Activated CD4-positive, alpha-beta T cell treated with anti-CD3 and anti-CD28 coated beads for 48 hours (primary cell): ENCODE measurements around the gene STUB1.

Source experiments
- DNase-seq: peaks from one replicate; pipeline ENCODE4 v3.0.0-alpha.2; 2020

Gene STUB1

DNA sequence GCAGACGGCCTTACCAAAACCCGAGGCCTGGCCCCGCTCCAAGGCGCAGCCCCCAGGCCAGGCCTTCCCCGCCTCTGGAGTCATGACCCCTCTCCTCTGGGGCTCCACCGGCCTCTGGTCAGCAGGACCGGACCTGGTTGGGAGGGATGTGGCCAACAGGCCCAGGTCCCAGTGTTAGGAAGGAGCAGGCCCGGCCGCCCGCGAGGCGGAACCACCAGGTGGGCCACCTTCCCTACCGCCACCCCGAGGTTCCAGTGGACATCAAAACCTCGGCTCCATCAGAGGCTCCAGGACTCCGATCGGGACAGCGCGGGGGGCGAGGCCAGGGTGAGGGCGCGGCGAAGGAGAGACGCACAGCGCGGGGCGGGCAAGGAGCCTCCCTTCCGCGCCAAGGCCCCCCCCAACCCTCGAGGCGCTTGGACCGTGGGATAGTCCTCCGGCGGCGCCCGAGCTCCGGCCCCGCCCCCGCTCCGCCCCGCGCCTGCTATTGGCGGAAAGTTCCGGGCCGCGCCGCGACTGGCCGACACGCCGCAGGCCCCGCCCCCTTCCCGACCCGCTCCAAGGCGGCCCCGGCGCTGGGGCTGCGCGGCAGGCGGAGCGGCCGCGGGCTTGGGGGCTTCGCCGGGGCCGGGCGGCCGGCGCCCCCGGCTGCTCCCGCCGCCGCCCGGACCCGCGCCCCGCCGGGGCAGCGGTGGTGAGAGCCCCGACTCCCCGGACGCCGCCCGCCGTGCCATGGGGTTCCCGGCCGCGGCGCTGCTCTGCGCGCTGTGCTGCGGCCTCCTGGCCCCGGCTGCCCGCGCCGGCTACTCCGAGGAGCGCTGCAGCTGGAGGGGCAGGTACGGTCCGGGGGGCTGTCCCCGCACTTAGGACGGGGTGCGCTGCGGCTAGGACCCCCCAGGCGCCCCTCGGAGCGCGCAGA lies 34.6 kb downstream of the STUB1 start, which contains the start of gene METRN:
TSS of gene METRN (plus strand) at position 561 of the 919 bp plus-strand sequence. CDS start at position 733, 172 bp downstream.
- DNase-seq, result peak; percentile 93

DNA sequence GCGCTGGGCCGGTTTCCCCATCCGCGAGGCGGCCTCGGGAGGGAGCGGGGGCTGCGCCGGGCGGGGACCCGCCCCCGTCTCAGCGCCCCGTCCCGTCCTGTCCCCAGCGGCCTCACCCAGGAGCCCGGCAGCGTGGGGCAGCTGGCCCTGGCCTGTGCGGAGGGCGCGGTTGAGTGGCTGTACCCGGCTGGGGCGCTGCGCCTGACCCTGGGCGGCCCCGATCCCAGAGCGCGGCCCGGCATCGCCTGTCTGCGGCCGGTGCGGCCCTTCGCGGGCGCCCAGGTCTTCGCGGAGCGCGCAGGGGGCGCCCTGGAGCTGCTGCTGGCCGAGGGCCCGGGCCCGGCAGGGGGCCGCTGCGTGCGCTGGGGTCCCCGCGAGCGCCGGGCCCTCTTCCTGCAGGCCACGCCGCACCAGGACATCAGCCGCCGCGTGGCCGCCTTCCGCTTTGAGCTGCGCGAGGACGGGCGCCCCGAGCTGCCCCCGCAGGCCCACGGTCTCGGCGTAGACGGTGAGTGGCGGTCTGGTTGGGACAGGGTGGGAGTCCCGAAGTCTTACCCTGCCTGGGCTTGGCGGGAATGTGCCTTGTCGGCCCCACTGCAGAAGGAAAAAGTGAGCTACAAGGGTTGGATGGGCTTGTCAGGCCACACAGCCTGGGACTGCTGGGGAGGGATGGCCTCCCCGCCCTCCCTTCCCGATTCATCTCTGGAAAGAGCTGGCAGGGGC lies 35.4 kb downstream of the STUB1 start:
- DNase-seq, result no peak

DNA sequence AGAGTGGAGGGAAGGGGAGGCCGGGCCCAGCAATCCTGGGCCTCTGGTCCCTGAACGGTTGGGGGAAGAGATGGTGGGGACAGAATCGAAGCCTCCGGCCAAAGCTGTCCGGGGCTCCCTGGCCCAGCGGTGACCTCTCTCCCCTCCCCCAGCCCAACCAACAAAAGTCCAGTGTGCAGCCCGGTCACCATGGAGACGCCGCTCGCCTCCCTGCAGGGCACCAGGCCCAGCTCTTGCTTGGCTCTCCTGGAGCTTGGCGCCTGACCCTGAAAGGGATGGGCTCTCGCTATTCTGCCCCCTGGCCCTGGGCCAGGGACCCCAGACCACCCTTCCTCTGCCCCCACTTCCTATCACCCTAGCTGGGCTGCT lies 36.0 kb downstream of the STUB1 start:
- DNase-seq, result no peak

DNA sequence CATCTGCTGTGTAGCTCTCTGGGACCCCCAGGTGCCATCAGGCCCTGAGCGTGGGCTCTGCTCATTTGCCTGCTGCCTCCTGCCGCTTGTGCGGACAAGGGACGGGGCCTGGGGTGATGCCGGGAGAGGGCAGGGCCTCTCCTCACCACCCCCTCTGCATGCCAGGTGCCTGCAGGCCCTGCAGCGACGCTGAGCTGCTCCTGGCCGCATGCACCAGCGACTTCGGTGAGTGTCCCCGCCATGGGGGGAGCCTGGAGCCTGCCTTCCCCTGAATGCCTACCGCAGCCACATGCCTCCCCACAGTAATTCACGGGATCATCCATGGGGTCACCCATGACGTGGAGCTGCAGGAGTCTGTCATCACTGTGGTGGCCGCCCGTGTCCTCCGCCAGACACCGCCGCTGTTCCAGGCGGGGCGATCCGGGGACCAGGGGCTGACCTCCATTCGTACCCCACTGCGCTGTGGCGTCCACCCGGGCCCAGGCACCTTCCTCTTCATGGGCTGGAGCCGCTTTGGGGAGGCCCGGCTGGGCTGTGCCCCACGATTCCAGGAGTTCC lies 36.6 kb downstream of the STUB1 start:
- DNase-seq, result no peak

DNA sequence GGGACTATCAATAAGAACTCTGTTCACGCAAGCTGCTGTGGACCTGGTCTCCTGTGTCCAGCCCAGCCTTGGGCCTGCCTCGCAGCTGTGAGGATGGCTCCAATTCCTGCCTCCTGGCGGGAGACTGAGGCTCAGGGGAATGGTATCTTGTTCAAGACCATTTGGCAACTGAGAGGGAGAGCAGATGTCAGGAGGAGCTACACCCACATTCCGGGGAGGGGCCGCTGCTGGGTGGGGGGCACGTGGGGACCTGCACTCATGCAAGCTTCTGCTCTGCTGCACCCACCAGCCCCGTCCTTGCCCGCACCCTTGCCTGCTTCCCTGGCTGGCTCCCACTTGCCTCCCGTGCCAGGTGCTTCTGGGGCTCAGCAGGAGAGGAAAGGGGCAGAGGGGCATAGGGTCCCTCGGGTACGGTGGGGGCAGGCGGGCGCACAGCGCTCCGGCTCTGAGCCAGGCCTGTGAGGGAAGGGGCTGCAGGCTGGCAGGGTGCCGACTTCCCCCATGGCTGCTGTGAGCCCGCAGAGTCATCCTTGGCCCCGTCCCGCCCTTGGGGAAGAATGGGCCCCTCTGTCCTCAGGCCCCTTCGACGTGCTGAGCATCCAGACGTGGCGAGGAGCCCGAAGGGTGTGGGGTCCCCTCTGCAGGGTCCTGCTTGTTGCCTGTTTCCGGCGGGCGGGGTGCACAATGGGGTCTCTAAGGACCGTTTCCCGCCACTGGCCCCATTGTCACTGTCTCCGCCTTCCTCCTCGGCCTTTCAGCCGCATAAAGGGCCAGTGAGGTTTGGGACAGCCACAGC lies 37.4 kb downstream of the STUB1 start:
- no peak for DNase-seq

DNA sequence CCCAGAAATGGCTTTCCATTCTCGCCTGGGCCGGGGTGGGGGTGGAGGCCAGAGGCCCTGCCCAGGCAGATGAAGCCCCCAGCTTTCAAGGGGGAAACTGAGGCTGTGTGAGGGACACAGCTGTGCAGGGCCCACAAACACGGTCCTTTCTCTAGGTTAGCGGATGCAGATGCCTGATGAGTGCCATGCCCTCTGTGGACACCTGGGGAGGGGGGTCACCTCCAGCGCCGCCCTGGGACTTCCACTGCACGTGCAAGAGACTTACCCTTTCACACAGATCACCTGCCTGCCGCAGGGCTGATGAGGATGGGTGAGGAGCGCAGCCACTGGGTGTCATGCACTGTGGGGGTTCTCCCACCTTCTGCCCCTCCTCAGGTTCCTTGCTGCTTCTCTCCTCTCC lies 38.2 kb downstream of the STUB1 start:
- DNase-seq, result no peak

DNA sequence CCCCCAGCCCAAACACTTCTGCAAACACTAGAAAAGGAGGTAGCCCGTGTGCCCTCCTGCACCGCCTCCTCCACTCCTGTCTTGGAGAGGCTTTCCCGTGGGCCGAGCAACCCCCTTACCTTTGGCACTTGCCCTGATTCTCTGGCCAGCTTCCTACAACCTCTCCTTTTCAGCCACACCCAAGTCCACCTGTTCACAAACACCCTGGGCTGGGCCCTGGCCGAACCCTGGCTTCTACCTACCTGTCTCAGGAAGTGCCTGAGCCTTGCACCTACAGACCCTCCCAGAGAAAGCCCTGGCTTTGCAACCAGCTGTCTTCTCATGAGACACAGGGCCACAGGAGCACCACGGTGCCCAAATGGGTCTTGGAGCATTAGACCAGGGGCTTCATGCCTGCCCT lies 38.7 kb downstream of the STUB1 start:
- no peak for DNase-seq

DNA sequence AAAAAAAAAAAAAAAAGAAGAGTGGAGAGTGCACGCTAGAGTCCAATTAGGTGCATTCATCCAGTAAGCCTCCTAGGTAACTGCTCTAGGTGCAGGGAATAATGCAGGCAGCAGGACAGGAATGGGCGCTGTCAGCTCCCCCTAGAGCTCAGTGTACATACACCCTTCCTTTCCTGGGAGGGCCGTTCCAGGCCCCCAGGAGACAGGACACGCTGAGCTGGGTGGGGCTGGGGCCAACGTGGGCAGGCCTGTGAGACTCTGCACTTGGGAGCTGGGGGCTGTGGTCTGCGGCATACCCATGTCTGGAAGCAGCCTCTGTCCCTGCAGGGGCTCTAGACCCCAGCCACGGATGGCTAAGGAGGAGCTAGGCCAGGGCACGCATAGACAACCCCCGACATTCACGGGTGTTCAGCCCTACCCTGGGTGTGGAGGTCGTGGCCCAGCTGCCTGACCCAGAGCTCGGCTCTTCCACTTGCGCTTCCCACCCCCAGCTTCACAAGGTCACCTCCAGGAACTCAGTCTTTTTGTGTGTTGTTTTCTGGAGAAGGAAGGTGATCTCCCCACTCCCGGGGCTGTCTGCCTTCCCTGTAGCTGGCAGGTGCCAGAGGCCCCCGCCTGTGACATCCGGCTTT lies 39.7 kb downstream of the STUB1 start:
- DNase-seq, result no peak

DNA sequence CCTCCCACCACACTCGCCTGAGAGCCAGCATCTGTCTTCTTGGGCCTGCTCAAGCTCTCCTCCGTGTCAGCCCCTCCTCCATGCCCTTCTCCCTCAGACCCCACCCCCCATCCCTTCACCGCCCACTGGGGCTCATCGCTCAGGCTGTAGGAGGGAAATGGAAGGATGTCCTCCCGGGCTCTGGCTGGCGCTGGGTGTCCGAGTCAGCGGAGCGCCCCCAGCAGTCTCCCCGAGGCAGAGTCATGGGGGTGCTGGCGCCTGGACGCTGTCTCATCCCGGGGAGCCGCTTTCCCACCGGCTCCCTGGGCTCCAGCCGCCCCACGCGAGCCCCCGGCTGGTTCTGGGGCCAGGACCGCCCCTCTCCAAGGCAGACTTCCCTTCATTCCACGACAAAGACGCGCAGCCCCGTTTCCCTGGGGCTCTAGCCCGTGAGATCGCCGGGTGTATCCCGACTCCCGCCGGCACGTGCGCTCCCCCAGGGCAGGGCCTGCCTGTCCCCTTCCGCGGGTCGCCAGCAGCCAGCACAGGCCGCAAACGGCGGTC lies 40.3 kb downstream of the STUB1 start:
- DNase-seq, result peak; percentile 67

DNA sequence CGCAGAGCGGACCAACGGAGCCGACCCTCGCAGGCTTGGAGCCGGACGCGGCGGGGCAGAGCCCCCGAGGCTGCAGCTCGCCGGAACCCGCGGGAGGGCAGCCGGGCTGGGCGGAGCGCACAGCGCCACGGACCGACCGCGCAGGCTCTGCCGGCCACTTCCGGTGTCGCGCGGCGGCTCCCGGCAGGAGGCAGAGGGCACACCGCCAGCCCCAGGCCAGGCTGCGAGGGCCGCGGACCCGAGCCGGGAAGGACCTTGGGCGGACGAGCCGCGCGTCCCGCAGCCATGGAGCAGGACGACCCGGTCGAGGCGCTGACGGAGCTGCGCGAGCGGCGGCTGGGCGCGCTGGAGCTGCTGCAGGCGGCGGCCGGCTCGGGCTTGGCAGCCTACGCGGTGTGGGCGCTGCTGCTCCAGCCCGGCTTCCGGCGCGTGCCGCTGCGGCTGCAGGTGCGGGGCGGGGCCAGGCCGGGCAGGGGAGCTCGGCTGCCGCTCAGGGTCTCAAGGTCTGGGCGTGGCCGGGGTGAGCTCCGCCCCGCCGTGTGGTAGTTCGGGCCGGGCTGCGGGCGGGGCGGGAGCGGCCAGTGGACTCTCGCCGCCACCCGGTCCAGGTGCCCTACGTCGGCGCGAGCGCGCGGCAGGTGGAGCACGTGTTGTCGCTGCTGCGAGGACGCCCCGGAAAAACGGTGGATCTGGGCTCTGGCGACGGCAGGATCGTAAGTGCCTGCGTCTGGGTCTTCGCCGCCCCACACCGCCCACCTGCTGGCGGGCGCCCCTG lies 41.0 kb downstream of the STUB1 start, which contains the start of gene ANTKMT:
TSS of gene ANTKMT (plus strand) at position 157 of the 775 bp plus-strand sequence. CDS start at position 286, 129 bp downstream.
- peak; percentile 83 for DNase-seq

DNA sequence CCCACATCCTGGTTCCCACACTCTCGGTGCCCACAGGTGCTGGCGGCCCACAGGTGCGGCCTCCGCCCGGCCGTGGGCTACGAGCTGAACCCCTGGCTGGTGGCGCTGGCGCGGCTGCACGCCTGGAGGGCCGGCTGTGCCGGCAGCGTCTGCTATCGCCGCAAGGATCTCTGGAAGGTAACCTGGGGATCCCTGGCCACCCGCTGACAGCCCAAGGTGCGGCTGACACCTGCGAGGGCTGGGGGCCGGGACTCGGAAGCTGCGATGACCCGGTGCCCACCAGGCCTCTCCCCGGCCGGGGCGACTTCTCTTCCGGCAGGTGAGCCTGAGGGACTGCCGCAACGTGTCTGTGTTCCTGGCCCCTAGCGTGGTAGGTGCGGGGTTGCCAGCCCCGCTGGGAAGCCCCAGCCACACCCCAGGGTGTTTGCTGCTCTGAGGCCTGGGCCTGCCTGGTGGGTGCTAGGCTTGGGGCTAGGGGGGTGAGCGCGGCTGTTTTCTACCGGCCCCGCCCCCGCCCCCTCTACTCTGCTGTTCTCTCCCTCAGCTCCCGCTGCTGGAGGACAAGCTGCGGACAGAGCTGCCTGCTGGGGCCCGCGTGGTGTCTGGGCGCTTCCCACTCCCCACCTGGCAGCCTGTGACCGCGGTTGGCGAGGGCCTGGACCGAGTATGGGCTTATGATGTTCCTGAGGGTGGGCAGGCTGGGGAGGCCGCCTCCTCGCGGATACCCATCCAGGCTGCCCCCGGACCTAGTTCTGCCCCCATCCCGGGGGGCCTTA lies 41.7 kb downstream of the STUB1 start:
- DNase-seq, result no peak

DNA sequence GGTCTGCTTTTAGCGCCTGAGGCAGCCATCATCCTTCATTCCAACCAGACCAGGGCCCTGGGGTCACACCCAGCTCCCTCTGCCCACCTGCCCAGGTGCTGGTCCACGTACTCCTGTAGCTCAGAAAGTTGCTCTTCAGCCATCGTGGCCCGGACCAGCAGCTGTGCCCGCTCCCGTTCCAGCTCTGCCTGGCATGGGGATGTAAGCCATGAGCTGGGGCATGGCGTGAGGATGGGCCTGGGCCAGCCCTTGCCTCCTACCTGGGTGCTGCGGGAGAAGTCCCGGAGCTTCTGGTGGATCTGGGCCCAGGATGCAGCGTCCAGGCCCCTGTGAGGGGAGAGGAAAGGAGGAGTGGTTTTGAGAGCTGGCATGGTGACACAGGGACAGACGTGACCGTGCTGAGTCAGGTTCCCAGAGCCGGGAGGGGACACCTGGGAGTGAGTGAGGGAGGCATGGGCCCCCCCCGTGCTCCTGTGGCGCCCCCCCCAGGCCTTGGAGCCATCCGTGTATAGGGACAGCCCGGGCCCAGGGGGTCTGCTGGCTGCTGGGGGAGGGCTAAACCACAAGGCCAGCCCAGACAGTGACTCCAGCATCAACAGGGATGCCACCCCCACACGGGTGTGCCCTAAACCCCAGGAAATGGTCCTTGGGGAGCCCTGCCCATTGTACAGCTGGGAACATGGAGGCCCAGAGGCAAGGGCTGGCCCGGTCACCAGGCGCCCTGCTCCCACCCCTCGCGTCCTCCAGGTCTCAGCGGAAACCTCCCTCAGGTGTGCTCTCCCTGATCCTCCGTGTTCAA lies 42.8 kb downstream of the STUB1 start:
- DNase-seq, result no peak

DNA sequence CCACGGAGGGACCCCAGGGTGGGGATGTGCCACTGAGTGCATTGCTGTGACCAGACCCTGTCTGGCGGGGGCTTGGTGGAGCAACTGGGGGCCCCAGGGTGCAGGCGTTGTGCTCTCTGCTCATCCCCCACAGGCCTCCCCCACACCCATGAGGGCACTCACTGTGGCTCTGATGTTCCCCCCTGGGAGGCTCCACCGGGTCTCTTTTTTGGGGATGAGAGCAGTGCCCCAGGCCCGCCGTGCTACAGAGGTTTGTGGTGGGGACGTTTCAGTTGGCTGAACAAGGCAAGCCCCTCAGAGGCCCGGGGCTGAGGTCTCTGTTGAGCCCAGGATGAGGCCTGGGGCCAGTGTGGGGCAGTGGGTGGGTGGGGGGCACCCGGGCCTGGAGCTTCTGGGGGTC lies 43.5 kb downstream of the STUB1 start:
- no peak for DNase-seq

DNA sequence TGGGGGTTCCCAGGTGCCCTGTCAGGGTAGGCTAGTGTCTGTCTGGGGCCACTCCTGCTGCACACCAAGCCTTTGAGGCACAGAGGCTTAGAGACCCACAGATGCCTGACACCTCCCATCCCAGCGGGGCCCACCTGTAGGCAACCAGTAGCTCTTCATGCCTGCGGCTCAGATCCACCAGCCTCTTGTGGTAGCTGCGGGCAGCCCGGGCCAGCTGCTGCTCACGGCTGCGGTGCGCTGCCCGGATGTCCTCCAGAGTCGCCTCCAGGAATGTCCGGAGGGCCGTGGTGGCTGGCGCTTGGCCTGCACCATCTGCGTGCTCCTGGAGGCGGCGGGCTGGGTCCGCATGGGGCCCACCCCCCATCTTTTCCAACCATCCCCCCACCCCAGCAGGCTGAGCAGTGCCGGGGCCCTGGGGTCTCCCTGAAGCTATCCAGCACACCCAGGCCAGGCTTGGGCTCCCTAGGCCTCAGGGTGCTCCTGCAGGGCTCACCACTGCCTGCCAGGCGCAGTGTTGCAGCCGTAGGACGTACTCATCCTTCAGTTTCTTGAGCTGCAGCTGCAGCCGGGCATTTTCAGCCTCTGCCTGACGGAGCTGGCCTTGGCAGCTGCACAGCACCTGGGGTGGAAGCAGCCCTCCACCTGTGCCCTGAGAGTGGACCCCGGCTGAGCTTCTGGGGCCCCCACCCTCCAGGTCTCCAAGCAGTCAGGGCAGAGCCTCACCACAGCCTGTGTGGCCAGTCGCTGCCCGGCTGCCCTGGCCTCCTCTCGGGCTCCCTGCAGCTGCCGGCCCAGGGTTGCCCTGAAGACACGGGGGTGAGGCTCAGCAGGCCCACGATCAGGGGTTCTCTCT lies 44.2 kb downstream of the STUB1 start:
- no peak for DNase-seq

DNA sequence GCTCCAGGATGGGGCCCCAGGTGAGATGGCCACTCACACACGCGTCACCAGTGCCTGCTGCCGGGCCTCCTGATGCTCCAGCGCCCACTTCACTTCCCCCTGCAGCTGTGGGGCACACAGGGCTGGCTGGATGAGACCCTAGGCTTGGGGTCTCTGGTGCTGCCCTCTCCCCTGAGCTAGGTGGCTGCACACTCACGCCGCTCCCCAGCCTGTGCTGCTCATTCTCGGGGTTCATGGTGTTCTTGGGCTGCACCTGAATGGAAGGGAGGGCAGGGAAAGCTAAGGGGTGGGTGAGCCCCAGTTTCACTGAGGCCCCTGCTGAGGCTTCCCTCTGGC lies 44.8 kb downstream of the STUB1 start:
- no peak for DNase-seq

DNA sequence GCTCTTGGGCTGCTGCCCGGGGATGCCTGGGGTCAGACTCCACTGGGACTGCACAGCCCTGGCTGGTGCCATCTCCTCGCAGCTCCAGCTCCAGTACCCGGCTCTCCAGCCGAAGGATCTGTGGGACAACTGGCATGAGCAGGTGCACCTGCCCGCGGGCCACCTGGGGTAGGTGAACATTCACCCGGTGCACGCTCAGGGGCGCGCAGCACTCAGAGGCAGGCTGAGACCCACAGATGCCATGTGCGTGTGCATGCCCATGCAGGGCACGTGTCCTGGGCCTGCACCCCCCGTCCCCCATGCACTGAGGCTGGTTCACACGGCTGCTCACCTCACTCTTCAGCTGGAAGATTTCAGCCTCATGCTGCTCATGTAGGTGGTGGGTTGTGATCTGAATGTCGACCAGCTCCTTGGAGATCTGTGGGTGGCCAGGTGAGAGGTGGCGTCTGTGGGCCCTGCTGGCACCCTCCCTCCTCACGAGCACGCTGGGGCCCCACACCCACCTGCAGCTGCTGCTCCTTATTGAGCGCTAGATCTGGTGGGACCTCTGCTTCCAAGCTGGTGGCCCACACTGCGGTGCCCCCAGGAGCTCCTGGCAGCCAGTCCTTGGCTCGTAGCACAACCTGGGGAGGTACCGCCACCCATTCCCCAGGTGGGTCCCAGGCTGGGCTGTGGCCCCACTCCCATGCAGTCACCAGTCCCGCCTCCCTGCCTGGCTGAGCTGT lies 45.4 kb downstream of the STUB1 start:
- DNase-seq, result no peak

DNA sequence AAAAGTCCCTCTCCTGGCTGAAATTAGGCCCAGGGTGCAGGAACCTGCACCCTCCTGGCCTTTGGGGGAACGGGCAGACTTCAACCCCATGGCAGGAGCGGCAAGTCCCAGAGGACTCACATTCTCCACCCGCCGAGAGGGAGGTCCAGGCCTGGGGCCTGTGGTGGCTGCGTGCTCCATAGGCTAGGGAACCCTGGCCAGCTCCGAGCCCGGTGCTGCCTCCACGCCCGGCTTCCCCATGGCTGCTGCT lies 45.9 kb downstream of the STUB1 start:
- DNase-seq, result no peak
